ENCODE data around the gene DTWD1.

- TF ChIP-seq EZH2 (IDR thresholded peaks at IDR 0.05; ENCODE audit: insufficient read depth, poor library complexity, severe bottlenecking) (no peak), EZH2phosphoT487 (IDR thresholded peaks at IDR 0.05; ENCODE audit: insufficient read depth, low read depth) (no peak)
Observed at GRCh38 chr15:49675041-49675440, 54.2 kb downstream of the DTWD1 start.
